Bronchial epithelial cell (primary cell): ENCODE measurements around the gene MRM2. TPM values are rescaled to one million over a fixed set of nuclear protein-coding genes. Genes with fewer than 3 reads are reported as not detected.

Source experiments
- DNase-seq: peaks from one replicate; pipeline ENCODE4 v3.0.0-alpha.2; 2010; ENCODE audit warnings: low read depth
- FAIRE-seq: peaks from 2 replicates; lab custom pipeline; 2011; peaks lifted over from hg19 to GRCh38; lab: Jason Lieb, UNC
- H3K27me3 ChIP-seq: 2 replicates; pipeline ENCODE4 v1.5.1; 2011; ENCODE audit warnings: low read length; ENCODE audit not compliant: control insufficient read depth, insufficient read depth
- H3K36me3 ChIP-seq: 2 replicates; pipeline ENCODE4 v1.5.1; 2011; ENCODE audit warnings: low read length; ENCODE audit not compliant: control insufficient read depth, insufficient read depth
- H3K4me3 ChIP-seq: 2 replicates; pipeline ENCODE4 v1.5.1; 2011; ENCODE audit warnings: mild to moderate bottlenecking, low read depth, low read length, control low read depth
- CTCF ChIP-seq: IDR thresholded peaks from 2 replicates; pipeline ENCODE4 v1.5.1; 2011; ENCODE audit warnings: mild to moderate bottlenecking, moderate library complexity, low read length, control low read depth, inconsistent platforms; ENCODE audit not compliant: insufficient read depth, severe bottlenecking
- total RNA-seq: library from RNA; depleted of rRNA; stranded (reverse); fragments of >200 nt; gene quantifications from 2 replicates; pipeline ENCODE4 v1.2.1, GENCODE V29; 2014

MRM2 gene
- total RNA-seq = 19.7 and 21.1 TPM in 2 replicates

GRCh38 chr7:2241580-2242540 is at the start of gene MRM2, which contains the start of gene NUDT1:
TSS of gene MRM2 (minus strand) at chr7:2242205. CDS start at chr7:2242169, 36 bp downstream.
TSS of gene NUDT1 (plus strand) at chr7:2242226. CDS start at chr7:2244575, 2,349 bp downstream.
- FAIRE-seq (no peak), DNase-seq (peak; percentile 38)
- Histone ChIP-seq H3K27me3 (no peaks in the 10 kb centered on the region), H3K36me3 (peaks cover 9% of the 10 kb centered on the region), H3K4me3 (peak within 1 kb of the TSS; percentile 86)
- no peak for TF ChIP-seq CTCF

GRCh38 chr7:2290877-2291276 is 48.9 kb upstream of the MRM2 start:
- FAIRE-seq = no peak
- H3K27me3 ChIP-seq = no peaks in the 10 kb centered on the region
- no peaks in the 10 kb centered on the region for H3K36me3 ChIP-seq
- no peak overlapping the region for H3K4me3 ChIP-seq
- TF ChIP-seq CTCF = no peak
- DNase-seq = no peak

GRCh38 chr7:2289621-2290020 is 47.6 kb upstream of the MRM2 start:
- H3K36me3 ChIP-seq = no peaks in the 10 kb centered on the region
- FAIRE-seq (no peak), DNase-seq (no peak)
- no peaks in the 10 kb centered on the region for H3K27me3 ChIP-seq
- no peak for TF ChIP-seq CTCF
- H3K4me3 ChIP-seq = no peak overlapping the region

GRCh38 chr7:2289111-2289586 is 47.1 kb upstream of the MRM2 start:
- no peaks in the 10 kb centered on the region for H3K36me3 ChIP-seq
- H3K27me3 ChIP-seq = no peaks in the 10 kb centered on the region
- no peak for TF ChIP-seq CTCF
- FAIRE-seq (no peak), DNase-seq (no peak)
- H3K4me3 ChIP-seq = no peak overlapping the region

GRCh38 chr7:2288503-2288902 is 46.5 kb upstream of the MRM2 start:
- no peak for TF ChIP-seq CTCF
- Histone ChIP-seq H3K4me3 (no peak overlapping the region), H3K27me3 (no peaks in the 10 kb centered on the region), H3K36me3 (no peaks in the 10 kb centered on the region)
- FAIRE-seq (no peak), DNase-seq (no peak)
